Astrocyte of the hippocampus (primary cell): ENCODE measurements around the gene STARD10.
"Not testable (repeated sequence)": the region's sequence is repeated elsewhere in the genome, so short reads cannot be mapped to it uniquely, and the experiment has no call there.

Source experiments
- DNase-seq: peaks from one replicate; pipeline ENCODE4 v3.0.0; 2011; ENCODE audit warnings: low read depth, low spot score

The STARD10 gene

DNA sequence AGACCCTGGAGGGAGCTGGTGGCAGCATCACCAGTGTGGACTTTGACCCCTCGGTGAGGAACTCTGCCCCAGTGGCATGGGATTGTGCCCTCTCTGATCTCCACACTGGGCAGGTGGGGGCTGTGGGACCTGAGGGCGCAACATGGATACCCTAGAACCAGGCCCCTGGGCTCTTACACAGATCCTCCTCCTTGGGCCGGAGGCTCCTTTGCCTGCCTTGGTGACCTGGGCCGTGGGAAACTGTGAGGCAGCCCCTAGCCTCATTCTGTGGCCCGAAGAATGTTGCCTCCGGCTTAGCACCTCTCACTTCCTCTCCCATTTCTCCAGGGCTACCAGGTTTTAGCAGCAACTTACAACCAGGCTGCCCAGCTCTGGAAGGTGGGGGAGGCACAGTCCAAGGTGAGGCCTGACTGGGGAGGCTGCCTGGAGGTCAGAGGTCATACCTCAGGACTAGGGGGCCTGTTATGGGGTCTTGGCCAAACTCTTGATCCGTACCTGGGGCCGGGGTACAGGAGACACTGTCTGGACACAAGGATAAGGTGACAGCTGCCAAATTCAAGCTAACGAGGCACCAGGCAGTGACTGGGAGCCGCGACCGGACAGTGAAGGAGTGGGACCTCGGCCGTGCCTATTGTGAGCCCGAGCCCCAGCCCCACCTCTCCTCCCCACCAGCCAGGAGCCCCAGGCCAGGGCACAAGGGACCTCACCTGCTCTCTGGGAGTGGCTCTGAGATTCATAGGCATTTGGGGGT, 32.5 kb upstream of the STARD10 start:
- DNase-seq = no peak

DNA sequence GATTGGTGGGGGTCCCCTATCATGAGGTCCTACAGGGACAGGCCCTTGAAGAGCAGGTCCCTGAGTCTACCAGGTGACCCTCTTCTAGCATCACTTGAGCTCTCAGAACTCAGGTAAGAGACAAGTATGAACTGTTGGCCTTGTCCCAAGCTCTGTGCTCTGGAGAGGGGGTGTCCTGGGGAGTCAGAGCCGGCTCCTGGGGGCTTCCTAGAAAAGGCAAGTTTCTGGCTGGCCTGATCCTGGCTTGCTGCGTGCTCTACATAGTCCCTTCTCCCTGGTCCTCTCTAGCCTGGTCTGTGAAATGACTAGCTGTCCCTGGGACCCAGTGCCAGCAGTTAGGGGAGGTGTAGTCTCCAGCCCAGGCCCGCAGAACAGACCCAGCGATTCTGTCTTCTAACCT, 31.8 kb upstream of the STARD10 start:
- no peak for DNase-seq

DNA sequence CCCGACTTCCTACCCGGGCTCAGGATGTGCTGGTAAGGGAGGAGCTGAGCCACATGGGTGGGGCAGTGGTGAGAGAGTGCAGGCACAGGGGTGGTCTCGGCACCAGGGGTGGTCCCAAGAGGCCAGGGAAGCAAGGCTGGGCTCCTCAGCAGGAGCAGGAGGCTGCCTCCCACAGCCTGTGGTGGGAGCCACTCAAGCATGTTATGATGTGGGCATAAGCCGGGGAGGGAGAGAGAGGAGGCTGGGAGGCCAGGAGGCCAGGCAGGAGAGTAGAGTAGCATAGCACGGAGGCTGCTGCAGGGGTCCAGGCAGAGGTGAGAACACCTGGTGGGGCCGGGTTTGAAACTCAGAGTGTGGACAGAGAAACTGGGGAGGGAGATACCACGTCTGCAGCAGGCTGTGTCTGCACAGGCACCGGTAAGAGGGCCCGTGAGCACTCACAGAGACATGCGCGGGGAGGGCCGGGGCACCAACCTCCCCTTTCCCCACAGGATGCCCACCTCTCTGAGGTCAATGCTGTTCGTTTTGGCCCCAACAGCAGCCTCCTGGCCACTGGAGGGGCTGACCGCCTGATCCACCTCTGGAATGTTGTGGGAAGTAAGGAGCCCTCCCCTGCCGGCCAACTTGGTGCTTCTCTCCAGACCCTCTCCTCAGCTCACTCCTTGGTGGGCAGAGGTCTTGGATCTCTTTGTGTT, 31.1 kb upstream of the STARD10 start:
- DNase-seq = no peak

DNA sequence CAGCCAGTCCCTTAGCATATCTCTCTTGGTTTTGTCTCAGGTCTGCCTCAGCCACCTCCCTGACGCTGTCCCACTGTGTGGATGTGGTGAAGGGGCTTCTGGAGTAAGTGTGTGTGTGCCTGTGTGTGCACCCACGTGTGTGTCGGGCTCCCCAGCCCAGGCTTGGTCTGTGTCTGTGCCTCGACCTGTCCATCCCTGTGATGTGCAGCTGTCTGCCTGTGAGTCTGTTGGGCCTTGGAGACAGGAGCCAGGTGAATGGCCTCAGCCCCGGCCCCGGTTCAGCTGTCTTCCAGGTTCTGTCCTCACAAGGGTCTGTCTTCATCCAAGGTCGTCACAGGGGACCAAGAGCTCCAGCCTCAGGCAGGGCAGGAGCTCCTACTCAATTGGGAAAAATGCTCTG, 30.2 kb upstream of the STARD10 start:
- DNase-seq = no peak

DNA sequence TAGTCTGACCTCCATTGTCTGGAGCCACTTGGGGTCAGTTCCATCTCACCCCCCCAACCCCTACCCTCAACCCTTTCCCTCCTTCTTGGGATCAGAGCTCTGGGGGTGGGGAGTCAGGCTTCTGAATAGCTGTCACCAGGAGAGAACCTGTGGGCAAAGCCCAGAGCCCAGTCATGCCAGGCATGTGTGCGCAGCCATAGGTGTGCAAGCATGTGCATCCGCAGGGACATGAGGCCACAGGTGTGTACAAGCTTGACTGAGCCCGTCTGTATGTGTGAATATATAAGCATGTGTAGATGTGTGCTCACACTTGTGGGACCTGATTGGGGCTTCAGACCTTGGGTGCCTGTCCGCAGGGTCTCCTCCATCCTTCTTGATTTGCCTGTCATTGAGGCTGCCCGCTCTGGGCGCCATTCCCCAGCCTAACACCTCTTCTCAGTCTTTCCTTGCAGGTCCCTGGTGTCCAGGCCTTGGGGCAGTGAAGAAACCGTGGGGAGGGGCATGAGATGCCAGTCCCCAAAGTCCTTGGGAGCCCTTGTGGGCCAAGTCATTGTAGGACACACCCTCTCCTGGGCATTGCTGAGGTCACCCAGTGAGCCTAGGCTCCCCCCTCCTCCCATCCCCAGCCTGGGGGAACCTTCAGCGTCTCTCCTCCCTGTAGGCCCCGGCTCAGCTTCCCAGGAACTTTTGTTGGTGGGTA, 29.4 kb upstream of the STARD10 start:
- DNase-seq = no peak

DNA sequence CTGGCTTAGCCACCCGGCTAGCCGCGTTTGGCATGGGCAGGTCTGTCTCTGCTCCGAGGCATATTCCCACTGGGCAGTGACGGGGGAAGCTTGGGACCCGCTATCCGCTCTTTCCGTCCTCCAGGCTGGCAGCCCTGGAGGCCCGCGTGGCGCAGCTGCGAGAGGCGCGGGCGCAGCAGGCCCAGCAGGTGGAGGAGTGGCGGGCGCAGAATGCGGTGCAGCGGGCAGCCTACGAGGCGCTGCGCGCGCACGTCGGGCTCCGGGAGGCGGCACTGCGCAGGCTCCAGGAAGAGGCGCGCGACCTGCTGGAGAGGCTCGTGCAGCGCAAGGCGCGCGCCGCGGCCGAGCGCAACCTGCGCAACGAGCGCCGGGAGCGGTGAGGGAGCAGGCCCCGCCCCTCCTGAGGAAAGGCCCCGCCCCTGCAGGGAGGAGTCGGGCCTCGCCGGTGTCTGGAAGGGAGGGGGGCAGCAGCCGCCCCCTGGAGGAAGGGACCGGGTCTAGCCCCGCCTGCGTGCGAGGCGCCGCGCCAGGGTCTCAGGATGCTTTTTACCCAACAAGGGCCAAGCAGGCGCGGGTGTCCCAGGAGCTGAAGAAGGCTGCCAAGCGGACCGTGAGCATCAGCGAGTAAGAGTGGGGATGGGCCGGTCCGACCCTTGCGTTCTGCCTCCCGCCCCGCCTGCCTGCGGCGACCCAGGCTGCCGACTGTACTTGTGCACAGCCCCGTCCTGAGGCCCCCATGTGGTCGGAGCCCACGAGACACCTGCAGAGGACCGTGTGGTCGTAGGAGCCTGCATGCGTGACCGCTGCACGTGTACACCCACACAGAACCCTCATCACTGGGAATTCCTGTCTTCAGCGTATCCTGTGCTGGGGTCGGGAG, 28.3 kb upstream of the STARD10 start:
- peak; percentile 97 for DNase-seq

DNA sequence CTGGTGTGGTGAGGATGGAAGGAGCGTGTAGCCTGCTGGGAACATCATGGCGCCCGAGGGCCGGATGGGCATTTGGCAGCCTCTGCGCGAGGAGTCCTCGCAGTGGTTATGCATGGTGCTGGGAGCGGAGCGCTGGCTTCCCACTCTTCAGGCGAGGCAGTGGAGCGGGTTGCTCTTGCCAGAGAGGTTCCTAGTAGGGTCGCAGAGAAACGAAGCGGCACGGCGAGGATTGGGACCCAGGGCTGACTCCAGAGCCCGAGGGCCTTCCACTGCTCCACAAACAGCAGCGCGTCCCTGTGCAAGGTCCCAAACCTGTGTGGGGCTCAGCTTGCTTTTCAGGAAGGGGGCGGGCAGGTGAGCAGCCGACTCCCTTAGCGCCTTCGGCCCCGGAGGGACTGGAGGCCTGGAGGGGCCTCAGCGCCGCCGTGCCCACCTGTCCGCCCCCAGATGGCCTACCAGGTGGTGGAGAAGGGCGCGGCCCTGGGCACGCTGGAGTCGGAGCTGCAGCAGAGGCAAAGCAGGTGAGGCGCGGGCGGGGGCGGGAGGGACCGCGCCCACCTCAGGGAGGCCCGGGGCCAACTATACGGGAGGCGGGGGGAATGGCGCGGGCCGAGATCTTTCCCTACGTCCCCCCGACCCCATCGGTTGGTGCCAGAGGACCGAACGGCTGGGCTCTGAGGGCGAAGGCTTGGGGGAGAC, 27.5 kb upstream of the STARD10 start:
- DNase-seq = no peak

DNA sequence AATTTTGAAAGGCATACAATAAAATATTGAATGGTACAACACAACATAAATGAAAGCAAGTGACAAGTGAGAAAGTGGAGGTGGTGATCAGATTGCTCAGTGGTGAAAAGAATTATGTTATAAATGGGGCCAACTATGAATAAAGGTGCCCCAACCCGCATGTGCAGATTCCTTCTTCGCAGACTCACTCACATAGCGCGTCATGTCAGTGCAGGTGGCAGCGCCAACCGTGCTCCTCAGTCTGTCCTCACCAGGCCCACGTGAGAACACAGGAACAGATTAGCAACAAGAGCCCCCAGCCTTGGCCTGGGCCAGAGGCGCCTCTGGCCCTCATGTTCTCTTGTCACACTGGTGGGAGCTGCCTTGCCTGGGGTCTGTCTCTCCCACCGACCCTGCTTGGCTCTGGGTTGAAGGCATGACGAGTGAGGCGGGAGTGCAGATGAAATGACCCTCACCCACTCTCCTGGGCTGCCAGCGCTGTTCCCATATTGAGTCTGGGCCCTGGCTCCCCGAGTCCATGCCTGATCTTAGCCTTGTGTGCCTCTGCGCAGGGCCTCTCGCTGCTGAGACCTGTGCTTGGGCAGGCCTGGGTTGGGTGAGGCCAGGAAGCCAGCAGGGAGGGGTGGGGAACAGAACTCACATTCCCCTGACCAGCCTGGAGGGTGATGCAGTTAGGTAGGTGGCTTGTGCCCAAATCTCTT, 26.7 kb upstream of the STARD10 start:
- DNase-seq = no peak

DNA sequence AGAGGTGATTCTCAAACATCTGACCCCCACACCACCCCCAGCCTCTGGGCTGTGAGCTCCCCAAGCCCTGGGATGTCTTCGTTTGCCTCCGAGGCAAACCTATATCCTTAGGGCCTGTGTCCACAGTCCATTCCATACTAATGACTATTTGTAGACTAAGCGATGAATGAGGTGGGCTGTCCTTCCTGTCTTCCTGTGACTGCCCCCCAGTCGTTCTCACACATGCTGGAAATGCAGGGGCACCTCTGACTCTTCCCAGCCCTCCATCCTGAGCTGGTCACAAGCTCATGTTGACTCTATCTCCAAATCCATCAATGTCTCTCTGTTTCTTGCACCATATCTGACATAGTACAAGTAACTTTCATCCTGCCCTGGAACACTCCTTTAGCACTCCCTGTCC, 25.1 kb upstream of the STARD10 start:
- DNase-seq = no peak

DNA sequence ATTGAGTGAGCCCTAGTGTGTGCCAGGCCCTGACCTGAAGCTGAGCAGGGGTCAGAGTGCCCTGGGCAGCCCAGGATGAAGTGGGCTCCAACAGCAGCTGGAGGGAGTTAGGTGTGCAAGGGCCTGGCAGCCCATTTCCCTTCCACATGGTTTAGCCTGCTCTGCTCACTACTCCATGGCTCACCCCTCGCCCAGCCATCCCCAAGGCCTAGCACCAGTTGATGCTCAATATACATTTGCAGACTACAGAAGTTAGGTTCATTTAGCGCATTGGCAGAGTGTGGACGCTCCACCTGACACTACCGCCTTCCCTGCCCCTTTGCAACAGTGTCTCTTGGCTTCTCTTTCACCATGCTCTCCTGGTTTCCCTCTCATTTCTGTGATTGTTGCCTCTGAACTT, 24.1 kb upstream of the STARD10 start:
- no peak for DNase-seq

DNA sequence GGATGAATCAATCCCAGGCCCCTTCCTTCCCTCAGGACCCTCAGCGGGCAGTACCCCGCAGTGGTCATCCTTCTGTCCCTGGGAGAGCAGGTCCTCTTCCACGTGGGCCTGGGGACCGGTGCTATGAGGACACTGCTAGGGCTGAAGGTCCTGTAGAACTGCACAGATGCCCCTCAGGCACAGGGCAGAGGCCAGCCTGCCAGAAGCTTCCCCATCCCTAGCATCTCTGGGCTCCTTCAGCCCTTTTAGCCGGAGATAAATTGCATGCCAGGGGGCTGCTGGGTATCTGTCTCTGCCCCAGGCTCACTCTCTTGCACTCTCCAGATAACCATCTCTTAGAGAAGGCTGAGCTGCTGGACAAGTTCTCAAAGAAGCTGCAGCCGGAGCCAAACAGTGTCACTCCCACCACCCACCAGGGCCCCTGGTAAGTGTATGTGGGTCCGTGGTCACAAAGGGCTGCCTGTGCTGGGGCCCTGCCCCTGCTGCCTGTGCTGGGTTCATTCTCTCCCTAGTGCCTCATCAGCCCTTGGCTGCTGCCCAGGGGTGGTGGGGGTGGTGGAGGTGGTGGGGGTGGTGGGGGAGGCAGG, 22.6 kb upstream of the STARD10 start:
- no peak for DNase-seq

DNA sequence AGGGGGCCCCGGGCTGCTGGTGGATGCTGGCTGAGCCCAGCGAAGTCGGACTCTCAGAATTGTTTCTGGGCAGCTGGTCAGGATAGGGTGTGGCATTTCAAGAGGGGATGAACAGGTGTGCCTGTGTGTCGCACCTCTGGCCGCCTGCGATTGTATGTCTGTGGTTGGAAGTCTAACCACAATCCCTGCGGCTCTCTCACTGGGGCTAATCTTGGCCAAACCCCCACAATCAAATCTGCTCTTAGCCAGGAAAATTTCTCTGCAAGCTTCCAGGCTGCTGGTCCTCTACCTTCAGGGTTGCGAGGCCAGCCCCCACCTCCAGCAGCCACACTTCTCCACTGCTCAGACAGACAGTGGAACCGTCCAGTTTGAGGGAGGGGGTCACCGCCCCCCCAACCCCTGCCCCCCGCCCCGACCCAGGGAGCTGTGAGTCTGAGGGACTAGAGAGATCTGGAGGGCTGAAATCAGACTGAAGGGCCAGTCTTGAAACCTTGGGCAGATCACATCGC, 21.3 kb upstream of the STARD10 start:
- DNase-seq = peak; percentile 36

DNA sequence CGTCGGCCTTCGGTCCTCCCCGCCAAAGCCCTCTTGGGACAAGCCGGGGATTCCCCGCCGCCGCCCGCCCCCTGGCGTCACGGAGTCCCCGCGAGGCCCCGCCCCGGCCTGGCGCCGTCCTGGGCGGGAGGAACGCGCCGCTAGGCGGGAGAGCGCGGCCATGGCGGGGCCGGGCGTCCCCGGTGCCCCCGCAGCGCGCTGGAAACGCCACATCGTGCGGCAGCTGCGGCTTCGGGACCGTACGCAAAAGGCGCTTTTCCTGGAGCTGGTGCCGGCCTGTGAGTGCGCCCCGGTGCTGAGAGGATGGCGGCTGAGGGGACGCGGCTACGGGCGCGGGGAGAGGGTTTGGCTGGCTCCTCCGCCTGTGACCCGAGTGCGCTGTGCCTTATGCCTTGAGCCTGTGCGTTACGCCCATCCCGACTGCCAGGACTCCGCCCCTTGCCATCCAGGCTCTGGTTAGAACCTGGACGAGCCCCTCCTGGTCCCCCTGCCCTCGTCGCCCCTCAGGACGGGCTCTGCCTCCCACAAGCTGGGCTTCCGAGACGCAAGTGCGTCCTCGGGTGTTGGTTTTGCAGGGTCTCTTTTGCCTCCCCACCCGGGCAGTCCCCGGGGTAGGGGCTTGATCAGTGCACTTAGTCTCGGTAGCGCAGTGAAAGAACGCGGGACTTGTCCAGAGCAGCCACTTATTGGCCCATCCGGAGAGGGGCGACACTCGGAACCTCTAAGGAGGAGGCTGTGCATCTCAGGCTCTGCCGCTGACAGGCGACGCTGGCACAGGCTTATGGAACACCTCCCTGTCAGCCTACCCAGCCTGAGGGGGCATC, 20.7 kb upstream of the STARD10 start, which contains the start of gene ATG16L2:
TSS of gene ATG16L2 (plus strand) at position 126 of the 824 bp plus-strand sequence. CDS start at position 161, 35 bp downstream.
- DNase-seq = peak; percentile 96

DNA sequence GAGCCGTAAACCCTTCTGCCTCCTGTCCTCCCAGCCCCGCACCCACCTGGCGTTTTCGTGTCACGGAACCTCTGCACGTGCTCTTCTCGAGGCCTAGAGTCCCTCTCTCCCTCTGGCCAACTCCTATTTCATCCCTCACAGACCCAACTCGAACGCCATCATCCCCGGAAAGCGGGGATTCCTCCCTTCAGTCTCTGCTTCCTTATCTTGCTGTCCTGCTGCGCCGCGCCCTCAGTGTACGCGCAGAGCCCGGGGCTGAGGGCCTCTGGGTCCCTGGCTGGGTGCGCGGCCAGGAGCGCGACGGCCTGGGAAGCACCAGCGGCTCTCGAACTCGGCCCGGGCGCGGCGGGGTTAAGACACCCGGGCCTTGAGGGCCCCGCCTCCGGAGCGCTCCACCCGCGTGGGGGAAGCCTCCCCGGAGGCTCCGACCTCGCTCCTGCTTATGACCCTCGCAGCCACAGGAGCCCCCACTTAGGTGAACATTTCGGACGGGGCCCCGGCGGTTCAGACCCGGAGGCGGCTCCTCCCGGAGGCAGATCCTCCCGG, 20.0 kb upstream of the STARD10 start:
- DNase-seq = no peak

DNA sequence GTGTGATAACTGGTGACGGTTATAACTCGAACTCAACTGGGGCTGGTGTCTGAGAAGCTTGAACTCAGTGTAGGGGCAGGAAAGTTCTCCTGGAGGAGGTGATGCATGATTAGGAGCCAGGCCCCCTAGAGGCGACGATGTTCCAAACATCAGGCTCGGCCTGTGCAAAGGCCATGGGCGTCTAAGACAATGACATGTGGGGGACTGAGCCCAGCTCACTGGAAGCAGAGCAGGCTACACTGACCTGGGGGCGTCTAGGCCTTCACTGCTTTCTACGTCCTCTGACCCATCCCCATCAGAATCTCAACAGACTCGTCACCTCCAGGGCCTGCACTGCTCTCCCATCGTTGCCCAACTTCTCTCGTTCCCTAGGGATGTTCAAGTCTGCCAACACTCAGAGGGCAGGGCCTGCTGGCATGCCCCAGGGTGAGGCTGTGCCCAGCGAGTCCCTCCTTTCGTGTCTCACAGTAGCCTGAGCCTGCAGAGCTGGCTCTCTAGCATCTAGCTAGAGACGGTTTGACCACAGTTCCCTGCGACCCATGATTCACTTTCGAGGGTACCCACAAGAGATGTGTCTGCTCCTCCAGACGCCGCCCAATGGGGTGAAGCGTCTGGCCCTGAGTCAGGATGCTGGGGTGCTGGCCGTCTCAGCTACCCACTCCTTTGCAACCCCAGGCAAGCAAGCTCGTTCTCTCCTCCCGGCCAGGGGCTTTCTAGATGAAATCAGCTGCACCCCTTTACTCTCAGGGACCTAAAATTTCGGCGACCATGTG, 19.3 kb upstream of the STARD10 start:
- peak; percentile 62 for DNase-seq

DNA sequence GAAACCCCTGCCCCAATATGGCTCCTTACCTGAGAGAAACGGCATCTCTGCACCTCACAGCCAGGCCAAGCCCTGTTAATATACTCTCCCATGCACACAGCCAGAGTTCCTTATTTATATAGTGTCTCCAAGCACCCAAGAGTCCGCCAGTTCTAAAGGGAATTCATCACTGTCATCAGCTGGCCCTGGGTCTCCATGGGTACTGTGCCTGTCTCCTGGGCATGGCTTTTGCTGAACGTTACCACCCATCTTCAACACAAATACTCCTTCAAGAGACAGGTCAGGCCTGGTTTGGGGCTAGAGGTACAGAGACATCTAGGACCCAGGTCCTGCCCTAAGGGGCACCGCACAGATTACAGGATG, 18.7 kb upstream of the STARD10 start:
- no peak for DNase-seq

DNA sequence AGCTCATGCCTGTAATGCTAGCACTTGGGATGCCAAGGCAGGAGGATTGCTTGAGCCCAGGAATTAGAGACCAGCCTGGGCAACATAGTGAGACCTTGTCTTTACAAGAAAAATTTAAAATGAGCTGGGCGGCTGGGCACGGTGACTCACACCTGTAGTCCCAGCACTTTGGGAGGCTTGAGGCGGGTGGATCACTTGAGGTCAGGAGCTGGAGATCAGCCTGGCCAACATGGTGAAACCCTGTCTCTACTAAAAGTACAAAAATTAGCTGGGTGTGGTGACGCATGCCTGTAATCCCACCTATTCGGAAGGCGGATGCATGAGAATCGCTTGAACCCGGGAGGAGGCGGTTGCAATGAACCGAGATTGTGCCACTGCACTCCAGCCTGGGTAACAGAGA, 17.8 kb upstream of the STARD10 start:
- not testable (repeated sequence) for DNase-seq

DNA sequence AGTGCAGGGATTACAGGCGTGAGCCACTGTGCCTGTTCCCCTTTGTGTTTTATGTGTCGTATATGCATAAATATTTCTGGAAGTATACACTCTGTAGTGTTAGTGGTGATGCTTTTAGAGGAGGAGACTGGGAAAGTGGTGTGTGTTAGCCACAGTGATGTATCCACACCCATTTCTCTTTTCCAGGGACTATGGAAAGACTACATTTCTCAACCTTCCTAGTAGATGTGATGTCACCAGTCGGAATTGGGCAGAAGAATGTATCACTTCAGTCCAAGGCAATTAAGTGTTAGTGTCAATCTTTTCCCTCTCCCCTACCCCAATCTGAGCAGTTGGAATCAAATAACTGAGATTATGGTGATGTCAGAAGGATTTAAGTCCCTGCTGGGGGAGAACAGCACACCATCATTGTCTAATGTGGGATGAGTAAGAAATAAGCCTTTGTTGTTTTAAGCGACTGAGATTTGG, 14.5 kb upstream of the STARD10 start:
- no peak for DNase-seq
